ENCODE data around the gene S100A16.
"Not testable (repeated sequence)": the region's sequence is repeated elsewhere in the genome, so short reads cannot be mapped to it uniquely, and the experiment has no call there.

The S100A16 gene, protein sequence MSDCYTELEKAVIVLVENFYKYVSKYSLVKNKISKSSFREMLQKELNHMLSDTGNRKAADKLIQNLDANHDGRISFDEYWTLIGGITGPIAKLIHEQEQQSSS

DNA sequence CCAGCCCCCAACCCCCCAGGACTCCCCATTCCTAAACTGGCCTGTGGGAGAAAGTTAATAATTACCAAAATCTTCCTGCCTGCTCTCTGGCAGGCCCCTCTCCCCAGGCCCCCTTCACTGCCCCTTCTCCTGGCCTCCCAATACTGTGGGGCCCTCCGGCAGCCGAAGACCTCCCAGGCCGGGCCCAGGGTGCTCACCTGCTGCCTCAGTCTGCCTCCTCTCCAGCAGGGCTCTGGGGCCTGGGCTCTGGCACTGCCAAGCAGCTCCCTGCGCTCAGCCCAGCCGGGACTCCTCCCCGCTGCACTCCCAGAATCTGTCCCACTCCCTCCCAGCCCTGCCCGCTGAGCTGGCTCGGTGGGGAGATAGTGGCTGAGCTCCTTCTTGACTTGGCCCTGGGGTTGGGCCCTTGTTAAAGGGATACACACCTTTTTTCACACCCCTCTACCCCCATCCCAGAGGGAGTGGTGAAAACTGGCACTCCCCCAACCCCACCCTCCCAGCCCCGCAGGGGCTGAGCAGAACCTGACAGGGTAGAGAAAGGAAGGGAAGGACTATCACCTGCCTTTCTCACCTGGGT, at the start of gene S100A16:
Gene S100A16 (minus strand): TSS at position 383 of the 577 bp plus-strand sequence. CDS start 4,986 bp downstream, outside the sequence.
- in situ Hi-C loops (cut with MboI; ENCODE audit: low sequenced_read_pairs) = no loop called here

DNA sequence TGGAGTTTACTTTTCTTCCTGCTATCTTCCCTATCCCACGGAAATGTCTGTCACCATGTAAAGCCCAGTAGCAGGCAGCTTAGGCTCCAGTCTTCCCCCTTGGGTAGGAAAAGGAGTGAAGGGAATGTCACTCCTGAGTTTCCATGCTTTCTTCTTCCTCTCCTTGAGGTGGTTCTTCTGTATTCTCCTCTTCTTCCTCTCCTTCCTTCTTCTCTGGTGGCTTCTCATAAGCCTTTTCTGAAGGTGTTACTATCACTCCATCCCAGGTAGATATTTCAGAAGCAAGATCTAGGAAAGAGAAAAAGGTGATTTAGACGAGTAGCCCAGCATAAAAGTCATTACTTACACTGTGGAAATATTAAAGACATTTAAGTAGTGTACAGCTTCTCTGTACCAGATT, 49.3 kb upstream of the S100A16 start:
- in situ Hi-C loops (cut with MboI; ENCODE audit: low sequenced_read_pairs) = no loop called here

- in situ Hi-C loops (cut with MboI; ENCODE audit: low sequenced_read_pairs) = no loop called here
Measured at GRCh38 chr1:153661111-153661708, 48.3 kb upstream of the S100A16 start.

GRCh38 chr1:153659656-153660055, 46.7 kb upstream of the S100A16 start:
- in situ Hi-C loops (cut with MboI; ENCODE audit: low sequenced_read_pairs) = no loop called here

DNA sequence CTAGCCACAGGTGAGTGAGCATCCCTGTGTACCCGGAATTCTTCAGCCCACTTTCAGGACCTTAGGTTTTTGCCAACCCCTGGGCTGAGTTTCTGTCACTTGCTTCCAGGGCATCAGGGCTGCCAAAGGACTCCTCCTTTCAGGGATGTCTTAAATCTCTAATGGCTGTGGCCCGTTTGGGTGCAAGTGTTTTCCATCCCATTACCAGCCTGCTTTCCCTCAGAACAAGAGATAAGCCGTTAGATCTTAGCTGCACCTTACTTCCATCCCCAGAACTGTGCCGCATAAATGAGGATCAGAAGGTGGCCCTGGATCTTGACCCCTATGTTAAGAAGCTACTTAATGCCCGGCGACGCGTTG, 46.2 kb upstream of the S100A16 start:
- in situ Hi-C loops (cut with MboI; ENCODE audit: low sequenced_read_pairs) = no loop called here

- in situ Hi-C loops (cut with MboI; ENCODE audit: low sequenced_read_pairs) = no loop called here
Measured at GRCh38 chr1:153658400-153659174, 45.6 kb upstream of the S100A16 start, which contains the start of gene SNAPIN. SNAPIN (plus strand) TSS chr1:153658703; CDS start chr1:153658744, 41 bp downstream.

GRCh38 chr1:153655333-153655732, 42.4 kb upstream of the S100A16 start:
- in situ Hi-C loops (cut with MboI; ENCODE audit: low sequenced_read_pairs) = no loop called here

GRCh38 chr1:153652805-153653500, 40.0 kb upstream of the S100A16 start:
- in situ Hi-C loops (cut with MboI; ENCODE audit: low sequenced_read_pairs) = no loop called here

DNA sequence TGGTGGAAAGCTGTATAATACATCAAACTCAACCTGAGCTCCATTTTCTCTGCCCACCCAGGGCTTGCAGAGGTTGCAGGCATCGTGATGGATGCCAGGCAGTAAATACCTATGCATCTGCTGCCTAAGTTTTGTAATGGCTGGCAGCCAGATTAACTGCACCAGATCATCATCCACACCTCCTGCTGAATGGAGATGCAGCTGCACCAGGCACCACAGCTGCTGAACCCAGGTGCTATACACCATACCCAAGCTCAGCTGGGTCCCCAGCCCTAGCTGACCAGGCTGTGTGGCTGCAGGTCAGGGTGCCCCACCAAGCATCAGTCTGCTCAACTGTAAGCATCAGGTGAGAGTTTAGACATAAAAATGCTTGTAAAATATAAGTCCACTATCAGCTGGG, 38.8 kb upstream of the S100A16 start:
- in situ Hi-C loops (cut with MboI; ENCODE audit: low sequenced_read_pairs) = no loop called here

DNA sequence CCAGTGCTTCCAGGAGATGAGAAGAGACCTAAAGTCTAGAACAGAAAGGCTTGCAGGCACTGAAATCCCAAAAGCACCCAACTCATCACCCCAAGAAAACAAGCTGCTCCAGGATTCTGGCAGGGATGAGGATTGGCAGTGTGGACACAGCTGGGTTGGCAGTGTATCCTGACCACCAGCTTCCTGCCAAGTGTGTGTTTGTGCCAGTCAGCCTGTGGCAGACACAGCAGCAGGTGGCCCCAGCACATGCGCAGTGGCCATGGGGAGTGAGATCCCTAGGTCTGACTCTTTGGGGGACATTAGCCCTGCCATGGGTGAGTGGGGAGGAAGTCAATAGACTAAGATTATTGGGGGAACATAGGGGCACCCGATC, 36.9 kb upstream of the S100A16 start:
- in situ Hi-C loops (cut with MboI; ENCODE audit: low sequenced_read_pairs) = no loop called here

DNA sequence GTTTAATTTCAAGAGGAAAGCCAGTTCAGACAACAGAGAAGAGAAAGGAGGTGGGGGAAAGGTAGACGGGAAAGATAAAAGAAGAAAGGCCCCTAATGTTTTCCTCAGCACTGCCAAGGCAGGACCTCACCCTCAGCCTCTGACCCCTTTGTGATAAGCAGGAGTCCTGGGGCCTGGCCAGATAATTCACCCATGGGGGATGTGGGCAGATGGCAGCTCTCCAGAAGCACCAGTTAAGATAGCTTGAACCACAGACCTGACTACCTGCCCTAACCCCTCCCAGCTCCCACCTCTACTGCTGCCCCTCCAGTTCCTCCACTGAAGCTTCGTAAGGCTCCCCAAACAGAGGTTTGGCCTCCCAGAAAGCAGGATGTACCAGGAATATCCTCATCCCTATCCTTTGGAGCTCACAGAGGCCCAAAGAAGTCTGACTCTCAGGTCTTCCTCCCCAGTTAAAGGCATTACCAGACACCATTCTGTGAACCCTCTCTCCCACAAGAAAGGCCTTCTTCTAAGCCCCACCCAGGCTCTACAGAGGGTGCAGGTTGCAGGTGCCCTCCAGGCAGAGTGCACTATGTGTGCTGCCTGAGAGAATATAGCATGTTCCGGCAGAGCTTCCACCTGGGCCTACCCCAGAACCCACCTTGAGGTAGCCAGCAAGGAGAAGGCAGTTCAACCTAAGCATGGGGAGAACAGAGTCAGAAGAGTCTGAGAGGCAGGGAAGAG, 36.4 kb upstream of the S100A16 start:
- in situ Hi-C loops (cut with MboI; ENCODE audit: low sequenced_read_pairs) = no loop called here

DNA sequence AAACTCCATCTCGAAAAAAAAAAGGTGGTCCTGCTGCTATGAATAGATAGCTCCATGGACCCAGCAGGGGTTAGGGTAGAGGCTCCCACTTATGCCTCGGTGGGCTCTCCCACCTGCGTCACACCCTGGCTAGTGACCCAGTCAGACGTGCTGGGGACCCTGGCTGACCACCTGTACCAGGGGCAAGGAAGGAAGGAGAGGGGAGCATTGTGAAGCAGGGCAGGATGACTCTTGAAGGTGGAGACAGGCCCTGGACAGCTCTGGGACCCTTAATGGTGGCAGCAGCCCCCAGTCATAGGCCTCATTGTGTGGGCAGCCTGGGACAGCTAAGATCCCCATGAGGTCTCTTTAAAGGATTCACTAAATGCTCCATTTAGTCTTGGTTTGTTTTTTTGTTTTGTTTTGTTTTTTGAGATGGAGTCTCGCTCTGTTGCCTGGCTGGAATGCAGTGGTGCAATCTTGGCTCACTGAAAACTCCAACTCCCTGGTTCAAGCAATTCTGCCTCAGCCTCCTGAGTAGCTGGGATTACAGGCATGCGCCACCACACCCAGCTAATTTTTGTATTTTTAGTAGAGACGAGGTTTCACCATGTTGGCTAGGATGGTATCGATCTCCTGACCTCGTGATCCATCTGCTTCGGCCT, 35.2 kb upstream of the S100A16 start:
- in situ Hi-C loops (cut with MboI; ENCODE audit: low sequenced_read_pairs) = no loop called here

GRCh38 chr1:153647346-153647714, 34.4 kb upstream of the S100A16 start:
- in situ Hi-C loops (cut with MboI; ENCODE audit: low sequenced_read_pairs) = no loop called here

GRCh38 chr1:153646672-153647345, 33.9 kb upstream of the S100A16 start:
- in situ Hi-C loops (cut with MboI; ENCODE audit: low sequenced_read_pairs) = no loop called here

- in situ Hi-C loops (cut with MboI; ENCODE audit: low sequenced_read_pairs) = no loop called here
Measured at GRCh38 chr1:153643816-153644215, 30.9 kb upstream of the S100A16 start.

GRCh38 chr1:153643100-153643499, 30.2 kb upstream of the S100A16 start:
- in situ Hi-C loops (cut with MboI; ENCODE audit: low sequenced_read_pairs) = no loop called here

DNA sequence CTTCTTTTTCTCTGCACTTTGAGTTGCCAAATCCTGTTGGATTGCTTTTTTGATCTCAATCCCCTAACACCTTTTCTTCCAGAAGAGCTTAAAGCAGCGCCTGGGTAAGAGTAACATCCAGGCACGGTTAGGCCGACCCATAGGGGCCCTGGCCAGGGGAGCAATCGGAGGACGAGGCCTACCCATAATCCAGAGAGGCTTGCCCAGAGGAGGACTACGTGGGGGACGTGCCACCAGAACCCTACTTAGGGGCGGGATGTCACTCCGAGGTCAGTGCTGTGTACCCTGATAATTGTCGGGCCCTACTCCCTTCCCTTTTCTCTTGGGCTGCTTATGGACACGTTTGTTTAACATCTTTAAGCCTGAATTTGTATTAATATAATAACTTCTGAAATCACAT, 29.2 kb upstream of the S100A16 start:
- in situ Hi-C loops (cut with MboI; ENCODE audit: low sequenced_read_pairs) = no loop called here

- in situ Hi-C loops (cut with MboI; ENCODE audit: low sequenced_read_pairs) = no loop called here
Measured at GRCh38 chr1:153640861-153641260, 27.9 kb upstream of the S100A16 start.

- in situ Hi-C loops (cut with MboI; ENCODE audit: low sequenced_read_pairs) = not testable (repeated sequence)
Measured at GRCh38 chr1:153640213-153640612, 27.3 kb upstream of the S100A16 start.

DNA sequence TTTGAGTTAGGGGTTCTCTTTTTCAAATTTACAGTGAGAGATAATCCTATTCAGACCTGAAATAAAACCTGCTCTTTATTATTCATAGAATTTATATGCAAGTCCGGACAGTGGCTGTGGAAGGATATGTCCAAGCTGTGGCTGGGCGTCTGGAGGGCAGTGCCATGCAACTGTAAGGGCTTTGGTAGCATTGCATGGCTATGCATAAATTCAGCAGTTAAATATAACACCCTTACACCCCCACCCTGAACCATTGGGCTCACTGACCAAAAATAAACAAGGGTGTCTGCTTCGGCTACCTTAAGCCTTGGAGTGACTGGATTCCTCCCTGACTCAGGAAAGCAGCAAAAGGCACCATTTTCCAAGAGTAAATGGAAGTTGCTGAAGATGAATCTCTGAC, 26.3 kb upstream of the S100A16 start:
- in situ Hi-C loops (cut with MboI; ENCODE audit: low sequenced_read_pairs) = no loop called here
